NCI-H2227 (cell line): ENCODE measurements around the gene TENM3.

Experiments
- DNase-seq: peaks from one replicate; lab custom pipeline; 2025; ENCODE audit not compliant: unreplicated experiment; lab: John Stamatoyannopoulos, UW

The TENM3 gene

GRCh38 chr4:182324282-182324681, 81.1 kb downstream of the TENM3 start:
- DNase-seq, result no peak

- no peak for DNase-seq
These were observed 82.2 kb downstream of the TENM3 start for GRCh38 chr4:182325397-182325796.

- DNase-seq, result no peak
These were observed 82.7 kb downstream of the TENM3 start for GRCh38 chr4:182325848-182326255.

- DNase-seq, result no peak
These were observed 85.3 kb downstream of the TENM3 start for GRCh38 chr4:182328505-182328904.

- no peak for DNase-seq
These were observed 94.2 kb downstream of the TENM3 start for GRCh38 chr4:182337366-182337765.

GRCh38 chr4:182338063-182338462, 94.9 kb downstream of the TENM3 start:
- no peak for DNase-seq

- DNase-seq, result no peak
These were observed 95.5 kb downstream of the TENM3 start for GRCh38 chr4:182338746-182339145.

- no peak for DNase-seq
These were observed 96.0 kb downstream of the TENM3 start for GRCh38 chr4:182339221-182339641.

GRCh38 chr4:182343453-182343852, 100.3 kb downstream of the TENM3 start:
- DNase-seq, result no peak

- no peak for DNase-seq
These were observed 101.8 kb downstream of the TENM3 start for GRCh38 chr4:182344968-182345367.

GRCh38 chr4:182346250-182346649, 103.0 kb downstream of the TENM3 start:
- no peak for DNase-seq

GRCh38 chr4:182346675-182347375, 103.6 kb downstream of the TENM3 start:
- no peak for DNase-seq

GRCh38 chr4:182348779-182349326, 105.7 kb downstream of the TENM3 start:
- DNase-seq, result no peak

- no peak for DNase-seq
These were observed 106.8 kb downstream of the TENM3 start for GRCh38 chr4:182350041-182350440.

GRCh38 chr4:182351485-182351884, 108.3 kb downstream of the TENM3 start:
- DNase-seq, result no peak

- no peak for DNase-seq
These were observed 110.9 kb downstream of the TENM3 start for GRCh38 chr4:182354106-182354505.

GRCh38 chr4:182354867-182355266, 111.7 kb downstream of the TENM3 start:
- DNase-seq, result no peak

GRCh38 chr4:182367153-182367552, 124.0 kb downstream of the TENM3 start:
- no peak for DNase-seq

GRCh38 chr4:182369211-182369610, 126.0 kb downstream of the TENM3 start:
- no peak for DNase-seq

GRCh38 chr4:182370491-182370890, 127.3 kb downstream of the TENM3 start:
- DNase-seq, result no peak

GRCh38 chr4:182380771-182381181, 137.6 kb downstream of the TENM3 start:
- no peak for DNase-seq

GRCh38 chr4:182382941-182383340, 139.7 kb downstream of the TENM3 start:
- DNase-seq, result no peak

- DNase-seq, result no peak
These were observed 141.5 kb downstream of the TENM3 start for GRCh38 chr4:182384631-182385091.
